OCI-LY7 (cell line): ENCODE measurements around the gene RNF144B. TPM values are rescaled to one million over a fixed set of nuclear protein-coding genes. Genes with fewer than 3 reads are reported as not detected.

Experiments used
- BruUV-seq: library from RNA; stranded (reverse); fragments of 400-500 nt; replicated peaks from 2 replicates; lab custom pipeline; 2021; lab: Mats Ljungman, UMichigan
- CTCF ChIA-PET: fragments of 300-600 bp; sonication (Branson Sonifier 250); formaldehyde crosslinking; loops from one replicate; lab custom pipeline; 2022; ENCODE audit warnings: antibody characterized with exemption; ENCODE audit not compliant: unreplicated experiment; lab: Charles Lee
- POLR2A ChIA-PET: fragments of 300-600 bp; sonication (Branson Sonifier 250); formaldehyde crosslinking; loops from one replicate; lab custom pipeline; 2022; ENCODE audit warnings: antibody characterized with exemption; lab: Charles Lee
- DNase-seq: peaks from one replicate; pipeline ENCODE4 v3.0.0-alpha.2; 2015; ENCODE audit warnings: low spot score
- H2AFZ ChIP-seq: fragments of 200-600 bp; sonication (generic), shearing (Covaris generic); 2 replicates; pipeline ENCODE4 v1.6.1; 2014; ENCODE audit warnings: mild to moderate bottlenecking, antibody characterized with exemption, low read length, moderate library complexity
- H3K27ac ChIP-seq: fragments of 200-600 bp; sonication (generic); 2 replicates; pipeline ENCODE4 v1.5.1; 2014; ENCODE audit warnings: mixed run types, low read depth, mild to moderate bottlenecking, moderate library complexity, low read length, inconsistent platforms; ENCODE audit not compliant: poor library complexity, severe bottlenecking
- H3K36me3 ChIP-seq: fragments of 200-600 bp; sonication (generic); 2 replicates; pipeline ENCODE4 v1.6.1; 2014; ENCODE audit warnings: mild to moderate bottlenecking, antibody characterized with exemption, low read length, moderate library complexity, mixed read lengths; ENCODE audit not compliant: insufficient read depth
- H3K4me1 ChIP-seq: fragments of 200-600 bp; sonication (generic); 2 replicates; pipeline ENCODE4 v1.5.1; 2014; ENCODE audit warnings: mild to moderate bottlenecking, low read length; ENCODE audit not compliant: insufficient read depth, poor library complexity, severe bottlenecking
- H3K4me2 ChIP-seq: fragments of 200-600 bp; sonication (generic); 2 replicates; pipeline ENCODE4 v1.6.1; 2014; ENCODE audit warnings: mild to moderate bottlenecking, low read length
- H3K4me3 ChIP-seq: fragments of 200-600 bp; sonication (generic); 2 replicates; pipeline ENCODE4 v1.5.1; 2014; ENCODE audit warnings: mild to moderate bottlenecking, low read depth, low read length; ENCODE audit not compliant: poor library complexity, severe bottlenecking
- H3K79me2 ChIP-seq: fragments of 200-600 bp; sonication (generic); 2 replicates; pipeline ENCODE4 v1.6.1; 2016; ENCODE audit warnings: low read depth, mild to moderate bottlenecking, low read length, moderate library complexity, mixed read lengths; ENCODE audit not compliant: insufficient read depth
- H3K9me2 ChIP-seq: fragments of 200-600 bp; sonication (generic); 2 replicates; pipeline ENCODE4 v1.6.1; 2016; ENCODE audit warnings: mild to moderate bottlenecking, low read length, mixed read lengths; ENCODE audit not compliant: insufficient read depth
- H3K9me3 ChIP-seq: fragments of 200-600 bp; sonication (generic); 2 replicates; pipeline ENCODE4 v1.6.1; 2014; ENCODE audit warnings: mild to moderate bottlenecking, mixed run types, low read length, mixed read lengths
- H4K20me1 ChIP-seq: fragments of 200-600 bp; sonication (generic); 2 replicates; pipeline ENCODE4 v1.6.1; 2014; ENCODE audit warnings: mild to moderate bottlenecking, antibody characterized with exemption, low read length, moderate library complexity, mixed read lengths; ENCODE audit not compliant: insufficient read depth
- CTCF ChIP-seq: fragments of 200-600 bp; sonication (generic); conservative IDR thresholded peaks from 2 replicates; pipeline ENCODE4 v1.5.1; 2014; ENCODE audit warnings: mild to moderate bottlenecking, antibody characterized with exemption, low read length, moderate library complexity, mixed read lengths
- EZH2phosphoT487 ChIP-seq: fragments of 200-600 bp; sonication (generic); IDR thresholded peaks from 2 replicates; pipeline ENCODE4 v1.6.1; 2018; ENCODE audit warnings: low read depth, borderline replicate concordance, mild to moderate bottlenecking, mixed run types, antibody characterized with exemption, low read length, moderate library complexity, mixed read lengths
- intact Hi-C: fragments of 100-400 bp; cut with micrococcal nuclease; formaldehyde crosslinking; loops from one replicate; pipeline ENCODE4 v1.10.0; 2022; ENCODE audit not compliant: unreplicated experiment
- total RNA-seq, 2 experiments: library from RNA; depleted of rRNA in 1 of 2; stranded (reverse); fragments of >200 nt in 1 of 2; shearing (Covaris generic) in 1 of 2; gene quantifications; 2 replicates each; pipeline ENCODE4 v1.2.3, GENCODE V29; 2014 to 2022

RNF144B gene
- total RNA-seq, 2 experiments from 2014 or later = 83.4 to 151 TPM

DNA sequence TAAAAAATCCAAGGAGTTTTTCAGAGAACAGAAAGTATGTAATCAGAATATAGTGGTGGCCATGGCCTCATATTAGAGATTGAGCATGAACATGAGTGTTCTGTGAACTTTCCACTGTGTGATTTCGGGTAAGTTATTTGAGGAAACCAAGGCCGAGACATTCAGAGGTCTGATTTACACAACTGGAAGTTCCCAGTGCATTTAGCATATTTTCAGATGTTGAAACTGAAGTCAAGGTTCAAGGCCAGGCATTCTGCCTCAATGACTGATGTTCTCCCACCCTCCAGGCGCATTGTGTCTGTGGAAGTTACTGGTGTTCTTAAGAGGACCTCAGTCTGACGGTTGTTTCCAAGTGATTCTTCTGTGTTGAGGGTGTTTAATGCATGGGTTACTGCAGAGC lies 26.2 kb downstream of the RNF144B start:
- no peaks in the 10 kb centered on the region for H3K9me2 ChIP-seq
- BruUV-seq = no TSS peak
- peaks cover 98% of the 10 kb centered on the region for H3K36me3 ChIP-seq
- H4K20me1 ChIP-seq = peaks cover 33% of the 10 kb centered on the region; the same call in 1 of the 2 replicates
- peak overlapping the region; percentile 15 for H3K27ac ChIP-seq
- POLR2A ChIA-PET = interaction anchor here (0.6 to 0.8 kb wide), 3 partner anchors 23 to 70 kb away, joined by 3 read pairs; no protein-coding TSS in a partner anchor
- peaks cover 56% of the 10 kb centered on the region for H3K4me1 ChIP-seq
- no peak overlapping the region for H3K4me3 ChIP-seq
- H3K9me3 ChIP-seq = no peaks in the 10 kb centered on the region; the same call in 1 of the 2 replicates
- TF ChIP-seq CTCF (no peak), EZH2phosphoT487 (no peak)
- H3K4me2 ChIP-seq = peak overlapping the region; percentile 25; the same call in 1 of the 2 replicates
- H3K79me2 ChIP-seq = peaks cover 100% of the 10 kb centered on the region
- intact Hi-C loops = no loop called here
- H2AFZ ChIP-seq = no peak overlapping the region
- no peak for DNase-seq
- CTCF ChIA-PET = no interaction called here

DNA sequence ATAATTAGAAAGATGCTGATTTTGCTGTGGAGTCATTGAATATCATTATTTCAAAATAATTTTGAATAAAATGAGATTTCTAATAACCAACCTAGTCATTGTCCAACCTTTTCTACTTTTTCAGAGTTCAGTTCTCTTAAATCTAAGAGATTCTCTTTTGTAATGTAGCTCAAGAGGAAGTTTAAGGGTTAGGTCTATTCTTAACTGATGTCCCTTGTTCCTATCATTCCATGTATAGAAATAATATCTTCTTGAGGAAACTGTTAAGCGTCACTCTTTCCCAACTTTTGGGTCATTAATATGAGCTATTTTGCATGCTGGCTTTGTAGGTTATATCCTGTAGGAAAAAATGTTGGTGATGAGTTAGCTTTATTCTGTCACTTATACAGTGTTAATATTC lies 27.0 kb downstream of the RNF144B start:
- TF ChIP-seq CTCF (no peak), EZH2phosphoT487 (no peak)
- Histone ChIP-seq H3K9me3 (no peaks in the 10 kb centered on the region; the same call in 1 of the 2 replicates), H2AFZ (no peak overlapping the region), H3K4me3 (no peak overlapping the region), H3K36me3 (peaks cover 97% of the 10 kb centered on the region), H3K27ac (no peak overlapping the region), H3K4me2 (no peak overlapping the region), H3K9me2 (no peaks in the 10 kb centered on the region), H3K79me2 (peaks cover 100% of the 10 kb centered on the region), H4K20me1 (peaks cover 28% of the 10 kb centered on the region; the same call in 1 of the 2 replicates), H3K4me1 (peaks cover 49% of the 10 kb centered on the region)
- ChIA-PET POLR2A (interaction anchor here (0.6 to 0.8 kb wide), 4 partner anchors 14 to 60 kb away, joined by 3 to 4 read pairs (median 4); no protein-coding TSS in a partner anchor), CTCF (no interaction called here)
- BruUV-seq = no TSS peak
- intact Hi-C loops = no loop called here
- DNase-seq = no peak

GRCh38 chr6:18415207-18415606 lies 28.1 kb downstream of the RNF144B start:
- Histone ChIP-seq H3K4me2 (no peak overlapping the region), H3K9me2 (no peaks in the 10 kb centered on the region), H3K4me1 (peaks cover 38% of the 10 kb centered on the region), H3K36me3 (peaks cover 97% of the 10 kb centered on the region), H3K9me3 (no peaks in the 10 kb centered on the region; the same call in 1 of the 2 replicates), H3K27ac (no peak overlapping the region), H2AFZ (no peak overlapping the region), H4K20me1 (peaks cover 24% of the 10 kb centered on the region; the same call in 1 of the 2 replicates), H3K4me3 (no peak overlapping the region), H3K79me2 (peaks cover 100% of the 10 kb centered on the region)
- DNase-seq = no peak
- ChIA-PET CTCF (no interaction called here), POLR2A (no interaction called here)
- no TSS peak for BruUV-seq
- intact Hi-C loops = no loop called here
- no peak for TF ChIP-seq EZH2phosphoT487
- no peak for TF ChIP-seq CTCF
